GM19467 (cell line): ENCODE results near the gene ZDHHC7.
"Not testable (repeated sequence)": the region's sequence is repeated elsewhere in the genome, so short reads cannot be mapped to it uniquely, and the experiment has no call there.

Experiments
- ATAC-seq: cut with Tn5 transposase; IDR thresholded peaks from one replicate; pipeline ENCODE4 v1.9.1; 2021; ENCODE audit warnings: mild to moderate bottlenecking, moderate library complexity; ENCODE audit not compliant: unreplicated experiment

The ZDHHC7 gene

DNA sequence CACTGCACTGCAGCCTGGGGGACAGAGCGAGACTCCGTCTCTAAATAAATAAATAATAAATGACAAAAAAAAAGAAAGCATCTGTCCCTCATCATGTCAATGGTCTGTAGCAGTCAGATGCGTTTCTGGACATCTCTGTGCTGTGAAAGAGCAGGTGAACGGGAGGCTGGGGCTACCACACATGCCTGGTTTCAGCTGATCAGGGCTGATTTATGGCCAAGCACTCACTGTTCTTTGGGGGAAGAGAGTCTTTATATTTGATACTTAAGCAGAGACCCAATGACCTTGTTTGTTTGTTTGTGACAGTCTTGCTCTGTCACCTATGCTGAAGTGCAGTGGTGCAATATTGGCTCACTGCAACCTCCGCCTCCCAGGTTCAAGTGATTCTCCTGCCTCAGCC, 33.7 kb upstream of the ZDHHC7 start:
- no peak for ATAC-seq

DNA sequence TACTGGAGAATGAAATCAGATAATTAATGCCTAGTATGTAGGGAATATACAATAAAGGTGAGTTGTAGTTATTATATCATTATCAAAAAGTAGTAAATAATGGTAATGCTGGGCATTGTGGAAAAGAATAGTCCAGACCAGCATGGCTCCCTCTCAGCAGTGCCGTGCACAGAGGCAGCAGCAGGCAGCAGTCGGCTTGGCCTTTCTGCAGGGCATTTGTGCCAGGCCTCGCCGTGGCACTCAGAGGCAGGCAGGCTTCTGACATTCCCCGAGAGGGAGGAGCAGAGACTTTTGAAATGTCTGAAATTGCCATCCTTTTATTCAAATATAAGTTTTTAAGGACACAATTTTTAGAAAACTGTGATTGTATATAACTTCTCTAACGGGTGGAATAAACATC, 31.3 kb upstream of the ZDHHC7 start:
- no peak for ATAC-seq

- ATAC-seq: no peak
Measured at GRCh38 chr16:85042167-85042526, 30.8 kb upstream of the ZDHHC7 start.

DNA sequence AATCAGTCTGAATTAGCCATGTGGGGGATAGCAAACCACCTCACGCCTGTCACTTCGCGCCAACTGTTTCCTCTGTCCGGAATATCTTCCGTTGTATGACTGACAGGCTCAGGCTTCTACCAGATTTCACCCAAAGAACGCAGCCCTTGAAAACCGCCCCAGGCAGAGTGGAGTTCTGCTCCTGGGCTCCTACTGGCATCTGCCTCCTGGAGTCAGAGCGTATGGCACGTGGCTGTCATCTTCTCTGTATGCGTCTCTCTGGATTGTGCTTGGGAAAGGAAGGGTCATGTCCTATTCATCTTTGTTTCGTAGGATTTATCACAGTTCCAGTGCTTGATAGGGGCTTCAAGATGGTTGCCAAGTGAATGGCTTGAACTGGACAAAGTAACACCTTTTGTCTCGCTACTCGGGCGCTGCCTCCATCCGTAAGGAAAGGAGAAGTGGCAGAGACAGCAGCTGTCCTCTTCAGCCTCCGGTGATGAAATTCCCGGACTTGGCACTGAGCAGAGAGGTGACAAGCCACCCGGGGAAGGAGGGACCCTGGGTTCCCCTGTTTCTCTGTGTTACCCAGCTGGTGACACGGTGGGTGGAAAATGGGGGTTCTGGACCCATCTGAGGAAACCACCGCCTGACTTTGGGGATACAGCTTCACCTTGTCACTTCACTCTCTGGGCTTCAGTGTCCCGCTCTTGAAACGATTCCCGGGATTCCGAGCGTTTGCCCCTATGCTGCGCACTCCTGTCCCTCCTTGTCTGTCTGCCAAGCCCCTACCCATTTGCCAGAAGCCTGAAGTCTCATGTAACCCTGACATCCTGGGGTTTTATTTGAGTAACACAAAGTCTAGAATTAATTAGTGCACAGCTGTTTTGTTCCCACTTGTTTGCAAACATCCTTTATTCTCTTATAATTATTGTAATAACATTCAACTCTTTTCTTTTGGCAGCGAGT, 30.2 kb upstream of the ZDHHC7 start:
- ATAC-seq: no peak

DNA sequence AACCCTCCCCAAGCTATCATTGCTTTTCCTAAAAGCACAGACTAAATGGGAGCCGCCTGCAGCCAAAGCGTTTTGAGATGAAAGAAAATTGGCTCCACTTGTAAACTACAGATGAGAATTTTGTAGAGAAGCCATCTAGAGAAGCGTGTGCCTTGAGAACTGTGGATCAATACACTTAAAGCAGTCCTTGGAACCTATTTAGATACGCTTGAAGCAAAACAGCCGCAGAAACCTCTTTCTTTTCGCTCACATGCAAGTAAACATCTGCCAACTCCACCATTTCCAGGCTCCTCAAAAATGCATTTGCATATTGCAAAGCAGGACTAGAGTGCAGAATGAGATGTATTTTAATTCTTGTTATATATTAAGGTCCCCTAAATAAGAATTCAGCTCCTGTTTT, 29.4 kb upstream of the ZDHHC7 start:
- ATAC-seq: no peak

GRCh38 chr16:85037721-85038120, 26.4 kb upstream of the ZDHHC7 start:
- ATAC-seq: no peak

DNA sequence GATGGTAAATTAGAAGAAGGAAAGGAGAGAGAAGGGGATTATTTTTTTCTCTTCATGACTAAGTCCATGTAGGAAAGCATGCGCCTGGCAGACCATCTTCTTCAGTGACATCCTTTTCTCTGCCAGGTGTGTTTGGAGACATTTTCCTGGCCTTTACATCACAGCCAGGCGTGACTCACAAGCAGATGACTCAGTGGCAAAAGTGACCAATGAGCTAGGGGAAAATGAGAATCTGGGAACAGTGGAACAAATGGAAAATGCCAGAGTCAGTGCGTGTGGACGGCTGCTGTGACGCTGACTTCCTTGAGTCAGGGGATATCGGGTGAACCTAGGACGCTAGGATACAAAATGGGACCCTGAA, 25.7 kb upstream of the ZDHHC7 start:
- no peak for ATAC-seq

- ATAC-seq: no peak
Measured at GRCh38 chr16:85036236-85037049, 25.1 kb upstream of the ZDHHC7 start.

DNA sequence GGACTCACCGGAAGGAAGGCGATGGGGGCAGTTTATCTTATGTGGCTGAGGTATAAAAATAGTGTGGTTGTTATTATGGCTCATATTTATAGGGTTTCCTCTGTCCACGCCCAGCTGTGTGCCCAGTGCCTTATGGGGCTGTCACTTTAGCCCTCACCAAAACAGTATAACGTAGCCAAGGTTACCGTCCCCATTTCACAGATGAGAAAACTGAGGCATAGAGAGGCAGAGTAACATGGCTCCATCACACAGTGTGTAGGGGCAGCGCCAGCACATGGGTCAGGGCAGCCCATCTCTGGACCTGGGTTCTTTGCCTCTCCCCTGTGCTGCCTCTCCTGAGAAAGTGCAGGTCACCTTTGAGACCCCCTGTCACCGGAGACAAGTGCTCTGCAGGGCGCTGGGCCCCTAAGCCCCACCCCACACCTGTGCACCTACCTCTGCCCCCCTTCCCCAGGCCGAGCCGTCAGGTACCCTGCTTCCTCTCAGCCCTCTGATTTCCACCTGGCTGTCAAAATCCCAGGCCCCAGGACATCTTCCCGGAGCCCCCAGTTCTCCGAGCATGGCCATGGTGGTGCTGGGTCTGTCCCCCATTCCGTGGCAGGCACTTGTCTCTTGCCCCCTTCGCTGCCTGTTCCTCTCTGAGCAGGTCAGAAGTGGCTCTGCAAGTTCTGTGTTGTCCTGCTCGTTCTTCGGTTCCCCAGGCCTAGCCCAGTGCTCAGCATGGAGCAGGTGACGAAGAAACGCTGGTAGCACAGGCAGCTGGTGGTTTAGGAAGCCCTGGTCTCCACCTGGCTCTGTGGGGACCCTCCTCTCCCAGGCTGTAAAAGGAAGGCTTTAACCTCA, 23.5 kb upstream of the ZDHHC7 start:
- ATAC-seq: no peak

DNA sequence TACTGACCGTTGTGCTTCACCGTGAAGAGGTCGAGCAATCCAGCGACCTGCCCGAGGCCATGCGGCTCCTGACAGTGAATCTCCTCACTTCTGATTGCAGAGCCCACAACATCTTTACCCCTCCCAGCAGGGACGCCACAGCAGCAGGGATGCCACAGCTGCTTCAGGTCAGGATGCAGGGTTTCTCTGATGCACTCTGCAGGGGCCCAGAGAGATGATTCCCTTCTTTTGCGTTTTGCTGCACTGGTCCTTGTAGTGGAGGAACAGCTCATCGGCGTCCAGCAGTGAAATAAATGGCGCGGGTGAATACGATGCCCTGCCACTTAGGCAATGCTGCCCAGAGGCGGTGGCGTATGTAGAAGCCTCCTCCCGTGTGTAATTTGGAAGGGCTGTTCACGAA, 21.8 kb upstream of the ZDHHC7 start:
- no peak for ATAC-seq

DNA sequence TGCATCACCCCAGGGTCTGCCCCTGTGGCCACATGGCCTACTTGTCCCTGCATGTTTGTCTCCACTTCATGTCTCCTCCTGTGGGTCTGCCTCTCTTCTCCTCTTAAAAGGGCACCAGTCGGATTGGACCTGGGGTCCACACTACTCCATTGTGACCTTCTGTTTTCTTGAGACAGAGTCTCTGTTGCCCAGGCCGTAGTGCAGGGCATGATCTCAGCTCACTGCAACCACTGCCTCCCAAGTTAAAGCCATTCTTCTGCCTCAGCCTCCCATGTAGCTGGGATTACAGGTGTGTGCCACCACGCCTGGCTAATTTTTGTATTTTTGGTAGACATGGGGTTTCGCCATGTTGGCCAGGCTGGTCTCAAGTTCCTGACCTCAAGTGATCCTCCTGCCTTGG, 20.9 kb upstream of the ZDHHC7 start:
- ATAC-seq: not testable (repeated sequence)

DNA sequence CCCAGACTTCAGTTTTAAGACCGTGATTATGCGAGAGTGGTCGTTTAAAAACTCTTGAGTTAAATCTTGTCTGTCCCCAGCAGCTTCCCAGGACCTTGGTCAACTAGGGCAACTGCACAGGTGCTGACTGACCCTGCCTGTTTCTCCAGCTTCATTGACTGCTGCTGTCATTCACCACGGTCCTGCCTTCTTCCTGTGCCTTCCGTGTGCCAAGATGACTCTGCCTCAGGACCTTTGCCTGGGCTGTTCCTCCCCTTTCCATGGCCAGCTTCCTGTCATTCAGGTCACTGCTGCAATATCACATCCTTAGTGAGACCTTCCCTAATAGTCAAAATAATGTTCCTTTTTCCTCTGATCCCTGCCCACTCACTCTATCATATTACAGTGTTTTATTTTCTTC, 20.1 kb upstream of the ZDHHC7 start:
- no peak for ATAC-seq

DNA sequence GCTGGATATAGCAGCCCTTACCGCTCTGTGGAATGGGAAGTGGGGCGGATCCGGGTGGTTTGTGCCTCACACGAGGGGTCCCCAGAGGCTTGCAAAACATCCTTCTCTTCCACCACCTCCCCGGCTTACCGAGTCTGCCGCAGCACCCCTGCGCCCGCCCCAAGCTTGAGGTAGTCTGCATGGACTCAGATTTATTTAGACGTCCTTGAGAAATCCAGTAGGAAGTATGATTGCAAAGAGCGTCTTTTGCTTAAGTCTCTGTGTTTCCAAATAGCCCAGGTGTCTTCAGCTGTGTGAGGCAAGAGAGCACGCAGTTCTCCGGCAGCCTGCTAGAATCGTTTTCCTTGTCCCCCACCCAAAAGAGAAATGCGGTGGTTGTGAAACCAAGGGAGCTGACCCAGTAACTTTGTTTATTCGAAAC, 18.7 kb upstream of the ZDHHC7 start:
- ATAC-seq: no peak

DNA sequence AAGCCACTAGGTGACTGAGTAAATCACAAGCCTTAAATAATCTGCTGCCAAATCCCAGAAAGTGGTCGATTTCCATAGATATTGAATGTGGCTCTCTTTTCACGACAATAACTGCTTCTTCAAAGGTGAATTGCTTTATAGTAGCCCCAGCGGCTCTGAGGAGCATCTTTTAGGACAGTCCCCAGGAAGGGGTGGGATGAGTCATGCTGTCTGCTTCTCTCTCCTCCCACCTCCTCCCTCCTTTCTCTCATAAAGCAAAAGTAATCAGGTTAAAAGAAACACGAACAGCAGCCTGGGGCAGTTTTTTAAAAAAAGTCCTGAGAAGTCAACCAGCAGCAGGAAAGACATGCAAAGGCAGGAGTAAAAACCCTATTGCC, 18.1 kb upstream of the ZDHHC7 start:
- no peak for ATAC-seq

GRCh38 chr16:85028685-85029407, 17.5 kb upstream of the ZDHHC7 start:
- no peak for ATAC-seq

DNA sequence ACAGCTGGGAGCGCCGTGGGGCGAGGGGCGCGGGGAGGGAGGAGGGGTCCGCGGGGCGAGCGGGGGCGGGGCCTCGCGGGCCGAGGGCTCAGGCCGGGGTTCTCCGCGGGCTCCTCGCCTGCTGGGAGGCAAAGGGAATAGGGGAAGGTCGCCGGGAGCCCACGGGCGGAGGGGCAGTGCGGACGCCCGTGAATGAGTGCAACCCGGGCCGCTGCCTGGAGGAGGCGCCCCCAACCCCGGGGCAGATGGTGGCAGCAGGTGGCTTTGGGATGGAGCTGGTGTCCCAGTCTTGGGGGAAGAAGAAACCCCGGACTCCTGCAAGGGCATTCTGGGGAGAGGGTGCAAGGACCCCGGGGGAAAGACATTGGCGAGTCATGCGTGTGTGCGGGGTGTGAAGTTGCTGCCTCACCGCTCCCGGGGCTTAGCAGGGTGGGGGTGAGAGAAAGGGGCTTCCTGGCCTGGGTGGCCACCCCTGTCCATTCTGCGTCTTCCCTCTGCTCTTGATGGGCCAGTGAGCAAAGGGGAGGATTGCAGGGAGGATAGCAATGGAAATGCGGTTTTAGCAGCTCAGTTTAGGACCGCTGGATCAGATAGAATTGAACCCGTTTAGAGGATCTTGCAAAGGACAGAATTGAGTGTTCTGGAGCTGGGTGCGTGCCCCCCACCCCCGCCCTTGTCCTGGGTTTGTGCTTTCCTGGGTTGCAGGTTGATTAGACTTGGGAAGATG, 16.8 kb upstream of the ZDHHC7 start:
- peak; percentile 26 for ATAC-seq

GRCh38 chr16:85027349-85027957, 16.1 kb upstream of the ZDHHC7 start, which contains the start of gene KIAA0513:
Gene KIAA0513 (plus strand): TSS chr16:85027795. CDS start chr16:85067072, 39,277 bp downstream.
- ATAC-seq: peak; percentile 79

DNA sequence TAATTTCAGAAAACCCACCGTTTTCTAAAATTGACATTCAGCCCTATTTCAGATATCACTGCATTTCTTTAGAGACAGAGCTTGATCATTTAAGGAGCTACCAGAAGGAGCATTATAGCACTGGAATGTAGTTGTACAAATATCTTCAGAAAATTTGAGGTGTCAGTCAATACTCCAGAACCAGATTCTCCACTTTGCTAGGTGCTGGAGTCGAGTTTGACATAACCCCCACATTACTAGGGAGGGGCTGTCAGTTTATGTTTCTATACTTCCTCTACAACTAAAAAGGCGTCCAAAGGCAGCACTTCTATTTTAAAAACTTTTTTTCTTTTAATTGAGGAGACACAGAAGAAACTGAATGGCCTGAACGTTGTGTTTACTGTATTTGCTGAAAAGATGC, 15.4 kb upstream of the ZDHHC7 start:
- no peak for ATAC-seq
